SKM-1 (cell line): ENCODE measurements around the gene TMEM132C.
"Not testable (repeated sequence)": the region's sequence is repeated elsewhere in the genome, so short reads cannot be mapped to it uniquely, and the experiment has no call there.

Experiments
- DNase-seq: peaks from one replicate; lab custom pipeline; 2025; ENCODE audit not compliant: unreplicated experiment; lab: John Stamatoyannopoulos, UW

TMEM132C gene

GRCh38 chr12:128463881-128464280 lies 196.9 kb downstream of the TMEM132C start:
- no peak for DNase-seq

GRCh38 chr12:128467882-128468281 lies 200.9 kb downstream of the TMEM132C start:
- no peak for DNase-seq

- no peak for DNase-seq
Measured at GRCh38 chr12:128468926-128469325, 202.0 kb downstream of the TMEM132C start.

GRCh38 chr12:128471491-128471890 lies 204.5 kb downstream of the TMEM132C start:
- DNase-seq = no peak

- DNase-seq = no peak
Measured at GRCh38 chr12:128474916-128475315, 207.9 kb downstream of the TMEM132C start.

GRCh38 chr12:128476266-128476665 lies 209.3 kb downstream of the TMEM132C start:
- DNase-seq = no peak

- DNase-seq = no peak
Measured at GRCh38 chr12:128483526-128484255, 216.7 kb downstream of the TMEM132C start.

GRCh38 chr12:128497376-128497775 lies 230.4 kb downstream of the TMEM132C start:
- not testable (repeated sequence) for DNase-seq

GRCh38 chr12:128507470-128507869 lies 240.5 kb downstream of the TMEM132C start:
- DNase-seq = no peak

GRCh38 chr12:128509170-128509569 lies 242.2 kb downstream of the TMEM132C start:
- no peak for DNase-seq

- no peak for DNase-seq
Measured at GRCh38 chr12:128510511-128510910, 243.5 kb downstream of the TMEM132C start.

- DNase-seq = no peak
Measured at GRCh38 chr12:128513331-128513730, 246.4 kb downstream of the TMEM132C start.

- DNase-seq = no peak
Measured at GRCh38 chr12:128513831-128514230, 246.9 kb downstream of the TMEM132C start.

GRCh38 chr12:128518644-128519043 lies 251.7 kb downstream of the TMEM132C start:
- no peak for DNase-seq

GRCh38 chr12:128519426-128519825 lies 252.5 kb downstream of the TMEM132C start:
- DNase-seq = no peak

- DNase-seq = no peak
Measured at GRCh38 chr12:128521981-128522380, 255.0 kb downstream of the TMEM132C start.

- no peak for DNase-seq
Measured at GRCh38 chr12:128524439-128524838, 257.5 kb downstream of the TMEM132C start.

- DNase-seq = no peak
Measured at GRCh38 chr12:128531170-128531569, 264.2 kb downstream of the TMEM132C start.

GRCh38 chr12:128534906-128535305 lies 267.9 kb downstream of the TMEM132C start:
- no peak for DNase-seq

GRCh38 chr12:128536810-128537209 lies 269.8 kb downstream of the TMEM132C start:
- no peak for DNase-seq

GRCh38 chr12:128537668-128538067 lies 270.7 kb downstream of the TMEM132C start:
- no peak for DNase-seq

- no peak for DNase-seq
Measured at GRCh38 chr12:128542844-128543243, 275.9 kb downstream of the TMEM132C start.

GRCh38 chr12:128543460-128543859 lies 276.5 kb downstream of the TMEM132C start:
- DNase-seq = no peak
